Chondrocyte (in vitro differentiated cells): ENCODE measurements around the gene PM20D2. TPM values are rescaled to one million over a fixed set of nuclear protein-coding genes. Genes with fewer than 3 reads are reported as not detected.

Experiments used
- DNase-seq: peaks from one replicate; pipeline ENCODE4 v3.0.0; 2021; ENCODE audit warnings: mixed read lengths, low spot score
- H3K27ac Mint-ChIP-seq: one replicate; pipeline ENCODE4 v1.8.0; 2021; ENCODE audit warnings: mild to moderate bottlenecking, moderate library complexity, mixed read lengths; ENCODE audit not compliant: unreplicated experiment
- H3K27me3 Mint-ChIP-seq: 2 replicates; pipeline ENCODE4 v1.8.0; 2021; ENCODE audit warnings: low read depth, mixed read lengths
- H3K36me3 Mint-ChIP-seq: 2 replicates; pipeline ENCODE4 v1.8.0; 2021; ENCODE audit warnings: low read depth, mixed read lengths
- H3K4me1 Mint-ChIP-seq: 2 replicates; pipeline ENCODE4 v1.8.0; 2021; ENCODE audit warnings: low read depth, mild to moderate bottlenecking, mixed read lengths
- H3K4me3 Mint-ChIP-seq: one replicate; pipeline ENCODE4 v1.8.0; 2021; ENCODE audit warnings: mild to moderate bottlenecking, moderate library complexity, mixed read lengths; ENCODE audit not compliant: unreplicated experiment
- H3K9me3 Mint-ChIP-seq: 2 replicates; pipeline ENCODE4 v1.8.0; 2021; ENCODE audit warnings: low read depth, mixed read lengths
- total RNA-seq: library from RNA; stranded (reverse); gene quantifications from 3 replicates; pipeline ENCODE4 v1.2.1, GENCODE V29; 2021
- TF ChIP-seq, protein P1 (sequence below): fragments of 200-600 bp; sonication (generic); IDR thresholded peaks from 2 replicates; pipeline ENCODE4 v1.5.0; 2021; ENCODE audit warnings: antibody characterized with exemption, mild to moderate bottlenecking, moderate library complexity

PM20D2 gene
- total RNA-seq, 1 donor from 2014 or later, result 6.2 TPM

DNA sequence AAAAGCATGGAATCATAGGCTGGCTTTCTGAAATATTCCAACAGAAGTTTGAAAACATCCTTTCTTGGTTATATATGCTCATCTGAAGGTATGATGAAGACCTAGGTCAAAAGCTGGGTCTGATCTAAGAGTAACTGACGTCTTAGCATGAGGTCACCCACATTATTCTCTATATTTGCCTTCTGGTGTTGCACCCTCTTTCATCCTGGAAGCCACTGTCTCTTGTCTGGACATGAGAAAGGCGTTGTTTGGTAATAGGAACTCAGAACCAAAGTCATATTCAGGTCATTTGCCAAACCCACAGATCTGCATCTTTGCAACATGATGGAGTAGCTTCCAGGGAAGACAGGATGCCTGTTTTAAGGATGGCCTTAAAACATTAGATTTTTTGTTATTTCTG is 53.7 kb downstream of the PM20D2 start:
- H3K4me3 Mint-ChIP-seq, result no peak overlapping the region
- H3K4me1 Mint-ChIP-seq, result no peaks in the 10 kb centered on the region
- peaks cover 19% of the 10 kb centered on the region for H3K27me3 Mint-ChIP-seq
- peaks cover 8% of the 10 kb centered on the region for H3K9me3 Mint-ChIP-seq
- DNase-seq, result no peak
- H3K27ac Mint-ChIP-seq, result no peak overlapping the region
- TF ChIP-seq, protein P1, sequence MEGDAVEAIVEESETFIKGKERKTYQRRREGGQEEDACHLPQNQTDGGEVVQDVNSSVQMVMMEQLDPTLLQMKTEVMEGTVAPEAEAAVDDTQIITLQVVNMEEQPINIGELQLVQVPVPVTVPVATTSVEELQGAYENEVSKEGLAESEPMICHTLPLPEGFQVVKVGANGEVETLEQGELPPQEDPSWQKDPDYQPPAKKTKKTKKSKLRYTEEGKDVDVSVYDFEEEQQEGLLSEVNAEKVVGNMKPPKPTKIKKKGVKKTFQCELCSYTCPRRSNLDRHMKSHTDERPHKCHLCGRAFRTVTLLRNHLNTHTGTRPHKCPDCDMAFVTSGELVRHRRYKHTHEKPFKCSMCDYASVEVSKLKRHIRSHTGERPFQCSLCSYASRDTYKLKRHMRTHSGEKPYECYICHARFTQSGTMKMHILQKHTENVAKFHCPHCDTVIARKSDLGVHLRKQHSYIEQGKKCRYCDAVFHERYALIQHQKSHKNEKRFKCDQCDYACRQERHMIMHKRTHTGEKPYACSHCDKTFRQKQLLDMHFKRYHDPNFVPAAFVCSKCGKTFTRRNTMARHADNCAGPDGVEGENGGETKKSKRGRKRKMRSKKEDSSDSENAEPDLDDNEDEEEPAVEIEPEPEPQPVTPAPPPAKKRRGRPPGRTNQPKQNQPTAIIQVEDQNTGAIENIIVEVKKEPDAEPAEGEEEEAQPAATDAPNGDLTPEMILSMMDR, result no peak
- peaks cover 7% of the 10 kb centered on the region for H3K36me3 Mint-ChIP-seq

DNA sequence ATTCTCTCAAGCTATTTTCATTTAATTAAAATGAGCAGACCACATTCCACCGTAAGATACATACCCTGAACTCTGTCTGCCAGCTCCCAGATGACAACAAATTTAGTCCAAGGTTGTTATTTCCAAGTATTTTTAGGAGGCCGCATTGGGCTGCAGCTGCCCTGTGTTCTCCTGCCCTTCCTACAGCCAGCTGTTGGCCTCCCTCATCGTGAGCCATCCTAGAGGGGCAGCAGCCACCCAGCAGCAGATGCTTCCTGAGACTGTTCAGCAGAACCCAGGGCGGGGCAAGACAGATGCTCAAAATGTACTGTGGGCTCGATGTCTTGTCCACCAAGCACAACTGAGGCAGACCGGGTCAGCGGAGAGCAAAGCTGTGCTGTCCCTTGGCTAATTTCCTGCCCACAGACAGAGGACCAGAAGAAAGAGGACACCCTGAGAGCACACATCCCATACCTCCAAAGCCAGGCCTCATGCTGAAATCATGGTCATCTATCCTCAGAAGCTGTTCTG is 54.9 kb downstream of the PM20D2 start:
- Mint-ChIP-seq H3K27ac (no peak overlapping the region), H3K9me3 (peaks cover 1% of the 10 kb centered on the region), H3K4me3 (no peak overlapping the region), H3K27me3 (peaks cover 19% of the 10 kb centered on the region), H3K4me1 (no peaks in the 10 kb centered on the region), H3K36me3 (peaks cover 1% of the 10 kb centered on the region)
- DNase-seq, result no peak
- TF ChIP-seq, protein P1, result no peak

DNA sequence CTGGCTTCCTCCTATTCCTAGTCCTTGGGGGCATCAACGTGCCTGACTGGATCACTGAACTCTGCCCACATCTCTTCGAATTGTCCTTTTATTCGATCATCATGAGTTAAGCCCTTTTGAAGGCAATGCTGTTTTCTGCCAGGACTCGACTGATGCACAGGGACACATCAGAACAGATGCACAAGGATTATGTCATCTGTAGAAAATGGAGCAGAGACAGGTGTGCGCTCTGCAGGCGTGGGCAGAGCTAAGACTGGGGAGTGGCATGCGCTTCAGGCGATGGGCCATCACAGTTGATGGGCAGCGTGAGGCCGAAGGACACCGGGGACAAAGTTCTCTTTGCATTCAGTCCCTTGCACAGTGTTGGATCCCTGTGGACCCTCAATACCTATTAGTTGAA is 58.2 kb downstream of the PM20D2 start:
- peaks cover 10% of the 10 kb centered on the region for H3K4me1 Mint-ChIP-seq
- H3K9me3 Mint-ChIP-seq, result no peaks in the 10 kb centered on the region
- no peaks in the 10 kb centered on the region for H3K36me3 Mint-ChIP-seq
- TF ChIP-seq, protein P1, result no peak
- peaks cover 12% of the 10 kb centered on the region for H3K27me3 Mint-ChIP-seq
- DNase-seq, result no peak
- no peak overlapping the region for H3K4me3 Mint-ChIP-seq
- H3K27ac Mint-ChIP-seq, result no peak overlapping the region

DNA sequence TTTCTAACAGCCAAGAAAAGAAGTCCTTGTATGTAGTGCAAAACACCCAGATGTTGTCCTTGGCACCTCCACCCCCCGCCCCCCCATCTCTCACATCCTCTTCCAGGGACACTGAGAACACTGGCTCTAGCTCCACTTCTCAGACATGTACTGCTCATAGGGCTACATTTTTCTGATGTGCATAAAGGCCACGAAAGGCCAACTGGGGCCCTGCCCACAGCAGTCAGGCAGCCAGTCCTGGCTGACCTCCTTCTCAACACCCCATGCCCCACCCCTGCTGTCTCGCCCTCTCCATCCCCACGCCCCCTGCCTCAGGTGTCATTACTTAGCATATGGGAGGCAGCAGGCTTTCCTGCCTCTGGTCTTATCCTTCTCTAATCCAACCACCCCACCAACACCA is 60.0 kb downstream of the PM20D2 start:
- Mint-ChIP-seq H3K4me1 (peaks cover 10% of the 10 kb centered on the region), H3K9me3 (no peaks in the 10 kb centered on the region), H3K36me3 (no peaks in the 10 kb centered on the region), H3K27me3 (peaks cover 9% of the 10 kb centered on the region), H3K4me3 (no peak overlapping the region), H3K27ac (no peak overlapping the region)
- DNase-seq, result no peak
- TF ChIP-seq, protein P1, result no peak

DNA sequence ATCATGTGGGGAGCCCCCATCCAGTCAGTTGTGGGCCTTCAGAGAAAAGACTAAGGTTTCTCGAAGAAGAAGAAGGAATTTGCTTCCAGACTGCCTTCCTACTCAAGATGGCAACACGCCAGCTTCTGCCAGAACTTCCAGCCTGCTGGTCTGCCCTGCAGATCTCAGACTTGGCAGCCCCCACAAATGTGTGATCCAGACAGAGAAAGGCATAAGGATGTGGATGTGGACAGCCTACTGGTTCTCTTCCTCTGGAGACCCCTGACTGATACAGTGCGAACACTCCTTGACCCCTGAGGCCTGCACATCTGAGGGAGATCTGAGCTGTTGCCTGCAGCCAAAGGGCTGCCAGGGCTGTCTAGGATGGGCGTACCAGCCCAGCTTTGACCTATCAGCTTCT is 62.7 kb downstream of the PM20D2 start:
- Mint-ChIP-seq H3K4me1 (peaks cover 10% of the 10 kb centered on the region), H3K27me3 (peaks cover 12% of the 10 kb centered on the region), H3K9me3 (no peaks in the 10 kb centered on the region), H3K4me3 (no peak overlapping the region), H3K36me3 (no peaks in the 10 kb centered on the region), H3K27ac (no peak overlapping the region)
- TF ChIP-seq, protein P1, result no peak
- no peak for DNase-seq
